GM19099 (cell line): ENCODE results near the gene UBE2D2.

Source experiments
- POLR2A ChIP-seq: IDR thresholded peaks from 3 replicates; pipeline ENCODE4 v1.6.1; 2011; ENCODE audit warnings: low read depth; ENCODE audit not compliant: insufficient read length; ENCODE audit errors: extremely low read depth

UBE2D2 gene

DNA sequence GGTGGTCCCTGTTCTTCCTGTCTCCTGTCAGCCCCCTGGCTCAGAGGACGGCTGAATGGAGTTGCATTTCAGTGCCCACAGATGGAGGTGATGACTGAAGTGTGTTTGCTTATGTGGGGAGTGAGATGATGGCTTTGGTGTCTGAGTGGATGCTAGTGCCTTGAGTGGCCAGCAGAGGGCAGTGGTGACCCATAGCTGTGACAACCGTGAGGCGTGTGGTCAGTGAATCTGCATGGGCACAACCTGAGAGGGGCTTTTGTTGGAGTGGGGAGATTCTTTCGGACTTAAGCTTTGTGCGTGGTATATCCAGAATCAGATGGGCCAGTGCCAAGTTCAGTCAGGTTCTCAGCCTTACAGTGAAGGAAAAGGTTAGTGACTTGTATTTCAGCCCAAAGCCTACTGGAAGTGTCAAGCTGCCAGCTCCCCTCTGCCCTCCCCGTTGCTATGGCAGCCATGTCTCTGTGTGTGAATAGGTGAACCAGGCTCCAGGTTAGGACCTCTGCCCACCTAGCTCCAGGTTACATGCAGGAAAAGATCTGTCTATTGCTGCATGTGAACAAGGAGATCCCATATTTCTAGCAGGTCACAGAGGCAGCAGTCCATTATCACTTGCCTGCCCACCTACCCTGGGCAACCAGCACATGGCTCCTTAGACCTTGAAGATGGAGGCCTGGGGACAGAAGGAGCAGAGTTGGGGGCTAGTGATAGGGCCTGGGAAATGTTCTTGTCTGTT is 72.3 kb downstream of the UBE2D2 start:
- no peak for TF ChIP-seq POLR2A

DNA sequence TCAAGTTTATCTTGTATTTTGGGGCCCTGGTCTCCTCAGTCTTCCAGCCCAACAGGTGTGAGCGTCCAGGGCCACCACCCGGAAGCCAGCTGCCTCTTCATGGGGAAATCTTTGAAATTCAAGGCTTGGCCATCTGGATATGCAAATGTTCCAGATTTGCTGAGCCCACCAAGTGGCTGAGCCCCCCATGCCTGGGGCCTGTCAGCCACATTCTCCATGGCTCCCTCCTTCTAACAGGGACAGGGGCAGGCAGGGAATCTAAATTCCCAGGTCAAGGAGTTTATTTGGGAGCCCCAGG is 72.8 kb downstream of the UBE2D2 start:
- TF ChIP-seq POLR2A = no peak

DNA sequence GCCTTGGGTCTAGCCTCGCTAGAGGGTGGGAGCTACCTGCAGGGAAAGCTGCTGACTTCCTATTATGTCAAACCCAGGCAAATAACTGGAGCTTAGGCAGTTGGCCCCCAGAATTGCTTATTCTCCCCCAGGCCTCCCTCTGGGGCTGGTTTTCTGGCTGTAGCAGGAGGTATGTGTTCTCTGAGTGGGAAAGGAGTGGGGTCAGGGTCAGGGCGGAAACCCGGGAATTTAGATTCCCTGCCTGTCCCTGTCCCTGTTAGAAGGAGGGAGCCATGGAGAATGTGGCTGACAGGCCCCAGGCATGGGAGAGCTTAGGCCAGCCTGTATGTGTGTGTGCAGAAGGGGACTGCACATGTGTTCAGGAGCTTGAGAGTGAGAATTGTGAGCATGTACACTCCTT is 73.4 kb downstream of the UBE2D2 start:
- no peak for TF ChIP-seq POLR2A

DNA sequence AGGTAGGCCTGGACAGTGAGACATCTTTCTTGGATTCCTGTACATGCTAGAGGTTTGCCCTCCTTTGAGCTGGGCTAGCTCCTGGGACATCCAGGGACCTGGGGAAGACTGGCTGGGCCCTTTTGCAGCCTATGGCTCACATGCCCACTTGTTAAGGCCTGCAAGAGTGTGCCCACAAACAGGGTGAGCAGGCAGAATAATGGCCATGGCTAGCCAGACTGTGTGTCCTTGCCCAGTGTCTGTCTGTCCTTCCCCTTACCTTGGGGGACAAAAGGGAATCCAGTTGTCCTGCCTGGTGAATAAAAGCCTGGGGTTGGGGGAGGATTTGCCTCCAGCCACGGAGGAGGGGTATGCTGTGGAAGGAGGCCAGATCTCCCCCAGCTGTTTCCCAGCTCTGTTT is 74.1 kb downstream of the UBE2D2 start:
- TF ChIP-seq POLR2A = no peak

DNA sequence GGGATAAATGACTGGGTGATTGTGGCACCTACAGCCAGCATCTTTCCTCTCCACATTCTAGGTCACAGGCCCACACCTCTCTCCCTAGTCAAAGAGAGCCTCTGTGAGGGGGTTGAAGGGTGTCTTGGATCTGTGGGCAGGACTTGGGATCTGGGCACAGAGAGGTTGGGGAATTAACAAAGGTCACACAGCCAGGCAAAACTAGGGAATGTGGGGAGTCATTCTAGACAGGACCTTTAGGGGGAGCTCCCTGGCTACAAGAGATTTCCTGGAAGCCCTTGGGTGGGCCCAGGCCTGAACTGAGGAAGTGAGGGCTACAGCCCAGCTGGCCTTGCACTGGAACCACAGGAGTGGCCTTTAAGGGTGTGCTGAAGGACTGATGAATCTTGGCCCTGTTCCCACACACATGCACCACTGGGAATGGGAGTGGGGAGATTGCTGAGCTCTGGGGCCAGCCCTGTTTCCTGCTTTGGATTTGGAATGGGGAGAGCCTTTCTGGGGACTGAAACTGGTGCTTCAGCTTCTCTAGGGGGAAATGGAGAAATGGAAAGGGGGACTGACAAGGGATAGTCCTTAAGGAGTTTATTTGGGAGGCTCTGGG is 74.6 kb downstream of the UBE2D2 start:
- no peak for TF ChIP-seq POLR2A

DNA sequence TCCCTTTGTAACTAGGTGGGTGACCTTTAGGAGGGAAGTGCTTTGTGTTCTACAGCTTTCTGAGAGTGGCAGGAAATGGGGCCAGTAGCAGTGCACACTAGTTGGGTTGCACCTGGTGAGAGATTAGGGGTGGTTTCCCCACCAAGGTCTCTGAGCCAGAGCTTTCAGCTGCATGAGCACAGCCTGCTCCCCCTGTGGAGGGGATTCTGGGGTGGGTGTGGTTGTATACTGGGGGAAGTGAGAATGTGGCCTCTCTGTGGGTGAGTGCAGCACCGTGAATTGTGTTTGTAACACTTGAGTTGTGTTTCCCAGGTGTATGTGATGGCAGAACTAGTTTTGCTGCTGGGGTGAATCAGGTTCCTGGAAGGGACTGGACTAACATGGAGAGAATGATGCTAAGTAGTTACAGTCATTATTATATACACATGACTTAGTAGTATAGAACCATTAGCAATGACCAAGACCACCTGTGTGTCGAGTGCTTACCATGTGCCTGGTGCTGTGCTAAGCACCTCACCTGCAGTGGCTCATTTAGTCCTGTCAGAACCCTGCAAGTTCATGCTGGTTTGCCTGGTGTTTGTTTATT is 75.2 kb downstream of the UBE2D2 start:
- TF ChIP-seq POLR2A = peak; percentile 20

DNA sequence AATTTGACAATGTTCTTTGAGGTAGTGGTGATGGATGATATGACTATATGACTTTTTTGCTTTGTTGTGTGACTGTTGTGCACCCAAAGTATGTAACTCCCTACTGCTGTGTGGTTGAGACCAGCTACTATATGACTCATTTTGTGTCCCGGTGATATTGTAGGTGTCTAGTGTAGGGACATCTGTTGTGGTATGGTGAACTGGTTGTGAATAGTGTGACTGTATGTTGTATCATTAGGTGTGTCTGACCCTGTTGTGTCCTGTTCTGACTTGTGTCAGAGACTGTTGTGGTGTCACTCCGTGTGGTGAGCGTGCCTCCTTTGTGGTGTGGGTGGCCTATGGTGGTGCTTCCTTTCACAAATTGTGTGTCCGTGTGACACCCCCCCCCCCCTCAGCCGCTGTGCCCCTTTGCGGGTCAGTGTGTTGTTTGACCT is 75.9 kb downstream of the UBE2D2 start:
- TF ChIP-seq POLR2A = no peak

DNA sequence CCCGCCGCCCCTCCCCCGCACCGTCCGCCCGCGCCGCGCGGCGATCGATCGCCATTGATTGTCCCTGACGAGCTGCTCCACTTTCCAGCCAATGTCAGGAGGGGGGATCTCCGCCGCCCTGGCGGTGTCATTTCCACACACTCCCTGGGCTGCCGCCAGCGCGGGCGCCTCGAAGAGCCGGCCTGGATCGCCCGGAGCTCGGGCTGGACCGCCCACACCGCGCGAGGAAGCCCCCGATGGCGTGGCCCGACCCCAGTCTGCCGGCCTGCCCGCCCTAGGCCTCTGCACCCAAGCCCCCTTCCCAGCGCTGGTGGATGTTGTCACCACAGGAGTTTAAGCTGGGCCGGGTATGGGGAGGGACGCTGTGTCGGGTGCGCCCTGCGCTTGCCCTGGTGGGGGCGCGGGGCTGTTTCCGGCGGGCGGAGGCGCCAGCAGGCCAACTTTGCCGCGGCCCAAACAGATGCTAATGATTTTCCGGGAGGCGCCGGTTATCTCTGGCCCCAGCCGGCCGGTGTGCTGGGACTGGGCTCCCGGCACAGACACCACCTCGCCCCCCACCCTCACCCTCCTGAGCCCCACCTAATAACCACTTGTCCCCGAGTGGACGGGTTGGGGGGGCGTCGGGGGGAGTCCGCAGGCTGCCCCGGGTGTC is 76.4 kb downstream of the UBE2D2 start:
- peak; percentile 43 for TF ChIP-seq POLR2A

DNA sequence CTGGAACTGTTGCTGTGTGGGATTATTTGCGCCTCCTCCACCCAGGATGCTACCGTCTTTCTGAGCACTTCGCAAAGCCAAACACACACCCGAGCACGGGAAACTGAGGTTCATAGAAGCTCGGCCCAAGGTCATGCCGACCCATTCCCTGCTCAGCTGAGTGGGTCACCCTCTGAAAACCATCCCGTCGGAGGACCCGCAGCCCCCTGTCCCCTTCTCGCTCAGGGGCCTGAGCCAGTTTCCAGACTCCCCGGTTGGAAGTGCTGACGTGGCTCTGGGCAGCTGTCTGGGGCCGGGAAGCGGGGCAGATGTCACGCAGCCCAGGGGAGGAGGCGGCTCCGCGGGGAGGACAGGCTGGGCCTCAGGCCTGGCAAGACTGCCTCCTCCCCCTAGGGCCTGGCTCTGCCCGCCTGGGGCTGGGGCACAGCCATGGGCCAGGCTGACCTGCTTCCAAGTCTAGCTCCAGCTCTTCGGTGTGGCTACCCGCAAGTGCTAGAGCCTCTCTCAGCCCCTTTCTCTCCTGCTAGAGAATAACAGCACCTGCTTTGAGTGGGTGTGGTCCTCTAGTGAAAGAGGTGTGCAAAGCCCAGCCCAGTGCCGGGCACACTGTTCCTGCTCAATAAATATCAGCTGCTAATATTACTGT is 77.1 kb downstream of the UBE2D2 start:
- TF ChIP-seq POLR2A = no peak

DNA sequence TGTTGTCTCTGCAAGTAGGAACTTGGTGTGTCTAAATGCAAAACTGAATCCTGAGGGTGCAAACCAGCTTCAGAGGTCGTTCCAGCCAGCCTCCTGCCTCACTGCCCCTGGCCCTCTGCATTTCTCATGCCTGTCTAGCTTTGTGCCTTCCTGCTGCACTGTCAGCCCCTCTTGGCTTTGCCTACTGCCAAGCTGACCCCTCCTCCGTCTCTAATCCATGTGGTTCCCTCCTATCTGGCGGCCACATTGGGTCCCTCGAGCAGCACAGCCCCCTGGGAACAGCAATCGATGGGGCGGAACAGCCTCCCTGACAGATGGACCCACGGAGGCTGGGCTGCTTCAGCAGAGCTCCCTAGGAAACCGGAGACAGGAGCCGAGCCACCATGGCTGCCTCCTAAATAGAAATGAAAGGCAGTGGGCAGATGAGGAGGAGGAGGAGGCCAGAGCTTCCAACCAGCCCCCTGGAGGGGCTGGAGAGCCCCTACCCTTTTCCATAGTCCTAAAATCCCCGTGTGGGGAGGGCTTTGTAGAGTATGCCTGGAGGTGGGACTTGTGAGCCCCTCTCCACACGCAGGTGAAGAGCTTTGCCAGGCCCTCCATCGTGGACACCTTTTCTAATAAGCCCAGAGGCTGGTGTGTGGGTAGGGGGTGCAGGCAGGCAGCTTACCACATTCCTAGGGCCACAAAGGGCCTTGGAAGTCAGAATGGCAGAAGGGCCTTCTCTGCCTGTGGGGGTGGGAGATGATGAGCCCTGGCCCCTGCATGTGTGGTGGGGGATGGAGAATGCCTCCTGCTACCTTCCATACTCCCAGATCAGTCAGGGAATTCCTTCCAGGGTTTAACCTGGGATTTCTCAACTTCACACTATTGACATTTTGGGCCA is 77.8 kb downstream of the UBE2D2 start:
- TF ChIP-seq POLR2A = no peak

DNA sequence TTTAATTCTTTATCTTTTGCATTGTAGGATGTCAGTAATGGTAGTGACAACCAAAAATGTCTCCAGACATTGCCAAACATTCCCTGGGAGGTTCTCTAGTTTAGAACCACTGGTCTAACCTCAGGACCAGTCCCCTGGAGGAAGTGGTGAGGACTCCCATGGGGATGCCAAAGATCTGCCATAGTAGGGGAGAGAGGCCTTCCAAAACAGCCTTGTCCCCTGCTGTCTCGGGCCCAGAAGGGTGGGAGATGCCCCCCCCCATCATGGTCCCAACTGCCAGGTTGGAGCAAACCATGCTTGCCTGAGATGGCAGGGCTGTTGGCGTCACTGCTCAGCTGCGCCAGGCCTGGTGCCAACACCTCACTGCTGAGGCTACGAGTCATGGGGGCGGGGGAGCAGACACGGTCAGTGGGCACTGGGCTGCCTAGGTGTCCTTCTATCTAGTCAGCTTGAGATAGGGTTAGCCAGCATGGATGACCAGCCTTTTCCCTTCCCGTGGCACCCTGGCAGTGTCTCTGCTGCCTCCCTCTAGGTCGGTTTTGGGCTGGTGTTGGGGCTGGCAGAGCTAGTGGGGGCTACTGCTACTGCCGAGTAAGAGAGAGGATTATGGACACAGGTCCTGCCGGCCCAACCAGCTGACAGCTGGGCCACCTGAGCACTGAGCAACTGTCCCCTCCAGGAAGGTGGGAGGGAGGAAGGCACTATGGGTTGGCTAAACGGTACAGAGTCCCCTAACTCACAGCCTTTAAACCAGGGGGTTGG is 78.7 kb downstream of the UBE2D2 start:
- TF ChIP-seq POLR2A = no peak

DNA sequence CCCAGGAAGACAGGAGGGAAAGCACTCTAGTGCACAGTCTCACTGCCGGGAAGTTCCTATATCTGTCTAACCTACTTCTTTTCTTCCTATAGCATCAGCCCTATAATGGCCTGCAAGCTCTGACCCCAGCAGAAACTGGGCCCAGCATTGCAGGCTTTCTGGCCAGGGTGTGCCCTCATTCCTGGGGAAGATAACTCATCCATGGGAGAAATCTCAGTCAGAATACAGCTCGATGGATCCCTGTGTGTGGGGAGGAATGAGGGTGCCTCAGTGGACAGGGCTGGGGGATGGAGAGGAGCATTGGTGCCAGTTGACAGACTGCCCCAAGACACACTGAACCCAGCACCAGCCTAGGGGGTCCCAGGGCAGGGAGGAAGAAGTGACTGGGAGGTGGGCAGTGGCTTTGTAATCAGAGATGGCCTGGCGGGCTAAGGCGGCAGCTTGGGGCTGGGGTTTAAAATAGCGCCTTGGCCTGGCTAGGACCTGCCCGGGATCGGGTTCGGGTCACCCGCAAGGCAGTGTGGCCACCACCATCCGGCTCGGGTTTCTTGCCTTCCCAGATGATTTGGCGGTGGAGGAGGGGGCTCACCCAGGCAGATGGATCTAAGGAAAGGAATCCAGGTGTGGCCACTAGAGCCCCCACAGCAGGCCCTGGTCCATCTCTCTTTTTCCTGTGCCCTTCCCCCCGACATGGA is 79.4 kb downstream of the UBE2D2 start:
- TF ChIP-seq POLR2A = no peak
